Smooth muscle cell (in vitro differentiated cells): ENCODE data around the gene GM2A. TPM values are rescaled to one million over a fixed set of nuclear protein-coding genes. Genes with fewer than 3 reads are reported as not detected.

Experiments used
- DNase-seq: peaks from one replicate; lab custom pipeline; 2025; ENCODE audit not compliant: unreplicated experiment; lab: John Stamatoyannopoulos, UW
- H2AFZ ChIP-seq: fragments of 200-600 bp; sonication (generic); 2 replicates; pipeline ENCODE4 v1.6.0; 2016; ENCODE audit warnings: antibody characterized with exemption, low read depth, mild to moderate bottlenecking
- H3F3A ChIP-seq: fragments of 200-600 bp; sonication (generic); 2 replicates; pipeline ENCODE4 v1.6.0; 2017; ENCODE audit warnings: antibody characterized with exemption, low read depth
- H3K27ac ChIP-seq: fragments of 200-600 bp; sonication (generic); 2 replicates; pipeline ENCODE4 v1.5.1; 2016; ENCODE audit warnings: low read depth, mild to moderate bottlenecking
- H3K27me3 ChIP-seq: fragments of 200-600 bp; sonication (generic); 2 replicates; pipeline ENCODE4 v1.6.1; 2016; ENCODE audit warnings: low read depth, mild to moderate bottlenecking
- H3K36me3 ChIP-seq: fragments of 200-600 bp; sonication (generic); 2 replicates; pipeline ENCODE4 v1.5.1; 2016; ENCODE audit warnings: low read depth
- H3K4me1 ChIP-seq: fragments of 200-600 bp; sonication (generic); 2 replicates; pipeline ENCODE4 v1.5.1; 2016; ENCODE audit warnings: low read depth
- H3K4me2 ChIP-seq: fragments of 200-600 bp; sonication (generic); 2 replicates; pipeline ENCODE4 v1.6.0; 2016; ENCODE audit warnings: mild to moderate bottlenecking
- H3K4me3 ChIP-seq: fragments of 200-600 bp; sonication (generic); 2 replicates; pipeline ENCODE4 v1.5.1; 2016; ENCODE audit warnings: mild to moderate bottlenecking
- H3K79me2 ChIP-seq: fragments of 200-600 bp; sonication (generic); 2 replicates; pipeline ENCODE4 v1.6.0; 2016; ENCODE audit warnings: low read depth, mild to moderate bottlenecking
- H3K9ac ChIP-seq: fragments of 200-600 bp; sonication (generic); 2 replicates; pipeline ENCODE4 v1.6.0; 2016; ENCODE audit warnings: low read depth
- H3K9me3 ChIP-seq: fragments of 200-600 bp; sonication (generic); replicated peaks from 2 replicates; pipeline ENCODE4 v1.5.1; 2016; ENCODE audit warnings: low read depth
- H4K20me1 ChIP-seq: fragments of 200-600 bp; sonication (generic); 2 replicates; pipeline ENCODE4 v1.6.0; 2016; ENCODE audit warnings: low read depth
- CTCF ChIP-seq: fragments of 200-600 bp; sonication (generic); IDR thresholded peaks from 2 replicates; pipeline ENCODE4 v1.5.1; 2017; ENCODE audit warnings: borderline replicate concordance, mild to moderate bottlenecking, antibody characterized with exemption; ENCODE audit not compliant: insufficient read depth, poor library complexity, severe bottlenecking
- WGBS: methylation state at CpG from one replicate; pipeline ENCODE4 v1.1.7; 2016; ENCODE audit warnings: low lambda C conversion rate; 5-methylcytosine and 5-hydroxymethylcytosine counted together
- polyA plus RNA-seq: library from polyadenylated mRNA; unstranded; fragments of >200 nt; fragmentation: Nextera tagmentation; extraction: Ambion mirVana; gene quantifications from 2 replicates; pipeline ENCODE4 v1.2.1, GENCODE V29; 2016
- total RNA-seq: library from RNA; depleted of rRNA; stranded (reverse); fragments of >200 nt; gene quantifications from 2 replicates; pipeline ENCODE4 v1.2.3, GENCODE V29; 2014

The GM2A gene
- total and polyA plus RNA-seq, 2 experiments from 2014 or later = 16.3 to 36.1 TPM

DNA sequence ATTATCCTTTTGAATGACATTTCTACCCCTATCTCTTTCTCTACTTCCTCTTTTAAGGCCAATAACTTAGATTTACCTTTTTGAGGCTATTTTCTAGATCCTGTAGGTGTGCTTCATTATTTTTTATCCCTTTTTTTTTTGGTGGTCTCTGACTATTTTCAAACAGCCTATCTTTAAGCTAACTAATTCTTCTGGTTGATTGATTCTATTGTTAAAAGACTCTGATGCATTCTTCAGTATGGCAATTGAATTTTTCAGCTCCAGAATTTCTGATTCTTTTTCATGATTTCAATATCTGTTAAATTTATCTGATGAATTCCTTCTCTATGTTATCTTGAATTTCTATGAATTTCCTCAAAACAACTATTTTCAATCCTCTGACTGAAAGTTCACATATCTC is 57.9 kb downstream of the GM2A start:
- Histone ChIP-seq H3K27ac (no peak overlapping the region), H3K36me3 (no peaks in the 10 kb centered on the region), H2AFZ (no peak overlapping the region), H3K4me1 (no peaks in the 10 kb centered on the region), H3K9ac (no peak overlapping the region), H3K79me2 (no peaks in the 10 kb centered on the region), H4K20me1 (no peaks in the 10 kb centered on the region), H3K9me3 (no peaks in the 10 kb centered on the region), H3K4me3 (no peak overlapping the region), H3K27me3 (no peaks in the 10 kb centered on the region), H3F3A (peaks cover 3% of the 10 kb centered on the region), H3K4me2 (no peak overlapping the region)
- DNase-seq = no peak
- no peak for TF ChIP-seq CTCF

DNA sequence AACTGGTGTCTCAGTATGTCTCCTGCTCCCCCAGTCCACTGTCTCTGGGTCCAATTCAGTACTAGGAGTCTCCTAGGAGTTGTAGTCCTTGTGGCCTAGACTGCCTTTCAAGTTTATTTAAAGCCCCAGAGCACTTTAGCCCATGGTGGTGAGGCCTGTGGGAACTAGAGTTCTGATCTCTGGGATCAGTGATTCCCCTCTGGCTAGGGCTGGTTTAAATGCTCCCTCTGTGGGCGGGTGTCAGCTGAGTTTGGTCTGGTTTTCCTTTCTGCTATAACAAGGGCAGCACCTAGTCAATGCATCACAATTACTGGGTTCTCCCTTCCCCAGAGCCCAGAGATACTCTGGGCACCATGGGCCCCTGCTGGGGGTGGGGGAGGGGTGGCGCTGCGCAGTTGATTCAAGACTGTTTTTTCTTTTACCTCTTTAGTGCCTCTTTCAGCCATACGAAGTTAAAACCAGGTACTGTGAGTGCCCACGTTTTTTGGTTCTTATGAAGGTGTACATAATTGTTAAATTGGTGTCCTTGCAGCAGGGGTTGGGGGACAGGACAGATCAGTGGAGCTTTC is 59.9 kb downstream of the GM2A start:
- Histone ChIP-seq H3K27me3 (no peaks in the 10 kb centered on the region), H4K20me1 (no peaks in the 10 kb centered on the region), H3F3A (peaks cover 8% of the 10 kb centered on the region), H3K36me3 (no peaks in the 10 kb centered on the region), H3K9me3 (no peaks in the 10 kb centered on the region), H3K27ac (peak overlapping the region; percentile 40), H3K4me2 (no peak overlapping the region), H3K9ac (no peak overlapping the region), H3K4me1 (peaks cover 2% of the 10 kb centered on the region), H2AFZ (peak overlapping the region; percentile 16), H3K79me2 (no peaks in the 10 kb centered on the region), H3K4me3 (no peak overlapping the region)
- 75% methylated on average over 5 of the region's 5 CpGs for WGBS
- DNase-seq = no peak
- no peak for TF ChIP-seq CTCF

DNA sequence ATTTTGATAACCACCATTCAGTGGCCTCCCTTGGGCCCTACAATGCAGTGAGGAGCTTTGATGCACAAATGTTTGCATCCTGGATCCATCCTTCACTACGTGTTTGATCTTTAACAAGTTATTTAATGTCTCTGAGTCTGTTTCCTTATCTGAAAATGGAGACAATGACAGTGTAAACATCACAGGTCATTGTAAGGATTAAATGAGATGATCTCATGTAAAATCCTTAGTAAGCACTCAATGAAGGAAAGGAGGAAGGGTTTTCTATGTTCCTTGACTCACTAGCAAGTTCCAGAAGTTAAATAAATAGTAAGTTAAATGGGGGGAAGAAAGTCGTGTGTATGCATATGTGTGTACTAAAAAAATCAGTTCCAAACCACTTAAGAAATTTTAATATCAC is 60.4 kb downstream of the GM2A start:
- no peaks in the 10 kb centered on the region for H3K9me3 ChIP-seq
- no peak for TF ChIP-seq CTCF
- H3K27ac ChIP-seq = peak overlapping the region; percentile 40
- H3K79me2 ChIP-seq = no peaks in the 10 kb centered on the region
- no peak for DNase-seq
- no peaks in the 10 kb centered on the region for H3K27me3 ChIP-seq
- H4K20me1 ChIP-seq = no peaks in the 10 kb centered on the region
- H3F3A ChIP-seq = peaks cover 11% of the 10 kb centered on the region
- peaks cover 6% of the 10 kb centered on the region for H3K4me1 ChIP-seq
- no peak overlapping the region for H3K4me3 ChIP-seq
- H3K36me3 ChIP-seq = no peaks in the 10 kb centered on the region
- WGBS = 20% methylated on average over 2 of the region's 2 CpGs
- peak overlapping the region; percentile 37 for H3K4me2 ChIP-seq
- H3K9ac ChIP-seq = no peak overlapping the region
- H2AFZ ChIP-seq = peak overlapping the region; percentile 16

DNA sequence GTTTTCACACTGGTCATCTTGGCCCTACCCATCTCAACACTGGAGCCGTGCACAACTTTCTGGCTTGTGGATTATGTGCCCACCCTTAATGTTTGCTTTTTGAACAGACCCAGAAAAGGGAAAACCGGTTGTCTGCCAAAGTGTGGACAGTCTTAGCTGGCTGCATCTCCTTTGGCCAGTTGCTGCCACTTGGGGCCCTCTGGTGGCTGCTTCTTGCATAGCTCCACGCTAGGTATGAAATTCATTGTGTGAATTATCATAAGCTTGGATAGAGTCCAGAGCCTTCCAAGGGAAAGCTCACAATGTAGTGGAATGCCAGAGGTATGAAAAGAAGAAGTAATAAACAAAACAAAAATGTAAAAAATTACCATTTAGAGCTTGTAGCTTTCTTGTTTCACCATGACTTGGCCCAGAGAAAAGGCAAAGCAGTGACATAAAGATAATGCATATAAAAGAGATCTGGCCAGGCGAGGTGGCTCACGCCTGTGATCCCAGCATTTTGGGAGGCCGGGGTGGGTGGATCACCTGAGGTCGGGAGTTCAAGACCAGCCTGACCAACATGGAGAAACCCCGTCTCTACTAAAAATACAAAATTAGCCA is 63.1 kb downstream of the GM2A start:
- TF ChIP-seq CTCF = peak; percentile 82
- no peaks in the 10 kb centered on the region for H4K20me1 ChIP-seq
- H3K9me3 ChIP-seq = no peaks in the 10 kb centered on the region
- 54% methylated on average over 8 of the region's 8 CpGs for WGBS
- peaks cover 8% of the 10 kb centered on the region for H3K4me1 ChIP-seq
- no peak overlapping the region for H2AFZ ChIP-seq
- peaks cover 11% of the 10 kb centered on the region for H3F3A ChIP-seq
- no peaks in the 10 kb centered on the region for H3K36me3 ChIP-seq
- no peak overlapping the region for H3K9ac ChIP-seq
- no peak overlapping the region for H3K4me3 ChIP-seq
- no peak overlapping the region for H3K4me2 ChIP-seq
- no peaks in the 10 kb centered on the region for H3K27me3 ChIP-seq
- no peaks in the 10 kb centered on the region for H3K79me2 ChIP-seq
- no peak for DNase-seq
- H3K27ac ChIP-seq = no peak overlapping the region
